Panc1 (cell line): ENCODE measurements around the gene LRRC1. TPM values are rescaled to one million over a fixed set of nuclear protein-coding genes. Genes with fewer than 3 reads are reported as not detected.

ENCODE experiments used
- ATAC-seq: fragments of 200-7000 bp; cut with Tn5 transposase; 2 replicates; pipeline ENCODE4 v1.9.1; 2020; ENCODE audit warnings: mild to moderate bottlenecking, moderate library complexity
- BruUV-seq: library from RNA; stranded (reverse); fragments of 400-500 nt; replicated peaks from 2 replicates; lab custom pipeline; 2021; lab: Mats Ljungman, UMichigan
- CTCF ChIA-PET: fragments of 300-600 bp; sonication (Branson Sonifier 250); formaldehyde crosslinking; loops from one replicate; lab custom pipeline; 2022; ENCODE audit warnings: antibody characterized with exemption; lab: Charles Lee
- POLR2A ChIA-PET: fragments of 300-600 bp; sonication (Branson Sonifier 250); formaldehyde crosslinking; loops from one replicate; lab custom pipeline; 2022; ENCODE audit warnings: antibody characterized with exemption; lab: Charles Lee
- DNase-seq: peaks from one replicate; pipeline ENCODE4 v3.0.0-alpha.2; 2010; ENCODE audit warnings: low read depth, low spot score
- H3K27ac ChIP-seq: 2 replicates; pipeline ENCODE4 v1.5.1; 2011; ENCODE audit warnings: mild to moderate bottlenecking, low read length, inconsistent platforms
- H3K27me3 ChIP-seq: fragments of 200-500 bp; sonication (Bioruptor generic); 2 replicates; pipeline ENCODE4 v1.6.0; 2014; ENCODE audit warnings: low read length, inconsistent platforms; ENCODE audit not compliant: control insufficient read depth, insufficient read depth
- H3K36me3 ChIP-seq: fragments of 200-500 bp; sonication (Bioruptor generic); 2 replicates; pipeline ENCODE4 v1.5.1; 2014; ENCODE audit warnings: inconsistent platforms, mild to moderate bottlenecking, low read length, moderate library complexity; ENCODE audit not compliant: control insufficient read depth, insufficient read depth
- H3K4me1 ChIP-seq: 2 replicates; pipeline ENCODE4 v1.5.1; 2011; ENCODE audit warnings: inconsistent platforms, mild to moderate bottlenecking, low read length, moderate library complexity; ENCODE audit not compliant: control insufficient read depth, insufficient read depth
- H3K4me3 ChIP-seq, 2 experiments: 2 replicates each; pipeline ENCODE4 v1.5.1; 2011 to 2012; ENCODE audit warnings: low read depth in 2 of 2, low read length in 2 of 2, mild to moderate bottlenecking in 2 of 2, inconsistent platforms in 1 of 2, moderate library complexity in 1 of 2
- H3K9me3 ChIP-seq: fragments of 200-500 bp; sonication (Bioruptor generic); 2 replicates; pipeline ENCODE4 v1.5.1; 2014; ENCODE audit warnings: low read depth, mild to moderate bottlenecking, inconsistent platforms, low read length, moderate library complexity; ENCODE audit not compliant: control insufficient read depth, insufficient read depth
- POLR2AphosphoS5 ChIP-seq: IDR thresholded peaks from 2 replicates; pipeline ENCODE4 v1.6.1; 2012; ENCODE audit warnings: mild to moderate bottlenecking, low read depth, low read length, moderate library complexity
- REST ChIP-seq, 2 experiments: IDR thresholded peaks; 2 replicates each; pipeline ENCODE4 v1.6.1; 2011 to 2012; ENCODE audit warnings: low read depth in 2 of 2, control low read depth in 1 of 2, low read length in 1 of 2, mild to moderate bottlenecking in 1 of 2, moderate library complexity in 1 of 2; ENCODE audit not compliant: insufficient read depth in 1 of 2
- SIN3A ChIP-seq: IDR thresholded peaks from 2 replicates; pipeline ENCODE4 v1.6.1; 2012; ENCODE audit warnings: low read depth, mild to moderate bottlenecking, low read length, moderate library complexity, borderline replicate concordance; ENCODE audit not compliant: insufficient read depth
- TCF7L2 ChIP-seq: IDR thresholded peaks from 2 replicates; pipeline ENCODE4 v1.6.1; 2011; ENCODE audit warnings: mild to moderate bottlenecking, low read depth, low read length, inconsistent platforms
- in situ Hi-C: cut with HindIII; loops from 2 replicates; pipeline ENCODE4 v1.10.0; 2016; ENCODE audit warnings: low sequenced_read_pairs, low pct_unique_long_range_greater_than_20kb
- intact Hi-C: fragments of 100-400 bp; cut with micrococcal nuclease; formaldehyde crosslinking; loops from one replicate; pipeline ENCODE4 v1.10.0; 2022; ENCODE audit not compliant: unreplicated experiment
- total RNA-seq: library from RNA; stranded (reverse); gene quantifications from one replicate; pipeline ENCODE4 v1.2.1, GENCODE V29; 2021; ENCODE audit not compliant: unreplicated experiment
- TF ChIP-seq, protein P1 (sequence below): fragments of 450-650 bp; IDR thresholded peaks from 2 replicates; pipeline ENCODE4 v1.5.1; 2017; ENCODE audit warnings: mild to moderate bottlenecking

The LRRC1 gene
- total RNA-seq, 1 experiment from 2014 or later = 13.8 TPM

DNA sequence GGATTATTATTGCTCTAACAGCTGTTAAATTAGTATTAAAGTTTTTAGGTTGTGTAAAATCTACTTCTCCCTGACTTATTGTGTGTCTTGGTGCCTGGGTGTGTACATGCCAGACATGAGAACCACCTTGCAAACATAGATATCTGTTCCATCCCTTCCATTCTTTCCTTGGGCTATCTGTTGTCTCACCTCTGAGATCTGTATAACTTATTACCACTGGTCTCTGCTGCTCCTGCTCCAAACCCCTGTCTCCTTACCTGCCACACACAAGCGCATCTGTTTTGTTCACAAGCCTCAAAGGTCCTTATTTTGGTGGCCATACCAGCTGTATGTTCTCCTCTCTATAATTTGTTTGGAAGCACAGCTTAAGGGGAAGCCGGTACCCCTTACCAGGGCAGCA, 2.5 kb downstream of the LRRC1 start:
- POLR2A ChIA-PET = no interaction called here
- DNase-seq (no peak), ATAC-seq (no peak)
- in situ Hi-C loops = no loop called here
- CTCF ChIA-PET = no interaction called here
- Histone ChIP-seq H3K36me3 (no peaks in the 10 kb centered on the region; the same call in 1 of the 2 replicates), H3K27ac (no peak overlapping the region), H3K9me3 (no peaks in the 10 kb centered on the region), H3K27me3 (no peaks in the 10 kb centered on the region), H3K4me1 (peaks cover 19% of the 10 kb centered on the region), H3K4me3 (no peak overlapping the region)
- TF ChIP-seq POLR2AphosphoS5 (no peak), REST (IDR thresholded peaks at IDR 0.05; ENCODE audit: insufficient read depth in 1 of 2, low read depth in 2 of 2, low read length in 1 of 2) (no peak), TCF7L2 (no peak), SIN3A (no peak)
- TF ChIP-seq, protein P1, sequence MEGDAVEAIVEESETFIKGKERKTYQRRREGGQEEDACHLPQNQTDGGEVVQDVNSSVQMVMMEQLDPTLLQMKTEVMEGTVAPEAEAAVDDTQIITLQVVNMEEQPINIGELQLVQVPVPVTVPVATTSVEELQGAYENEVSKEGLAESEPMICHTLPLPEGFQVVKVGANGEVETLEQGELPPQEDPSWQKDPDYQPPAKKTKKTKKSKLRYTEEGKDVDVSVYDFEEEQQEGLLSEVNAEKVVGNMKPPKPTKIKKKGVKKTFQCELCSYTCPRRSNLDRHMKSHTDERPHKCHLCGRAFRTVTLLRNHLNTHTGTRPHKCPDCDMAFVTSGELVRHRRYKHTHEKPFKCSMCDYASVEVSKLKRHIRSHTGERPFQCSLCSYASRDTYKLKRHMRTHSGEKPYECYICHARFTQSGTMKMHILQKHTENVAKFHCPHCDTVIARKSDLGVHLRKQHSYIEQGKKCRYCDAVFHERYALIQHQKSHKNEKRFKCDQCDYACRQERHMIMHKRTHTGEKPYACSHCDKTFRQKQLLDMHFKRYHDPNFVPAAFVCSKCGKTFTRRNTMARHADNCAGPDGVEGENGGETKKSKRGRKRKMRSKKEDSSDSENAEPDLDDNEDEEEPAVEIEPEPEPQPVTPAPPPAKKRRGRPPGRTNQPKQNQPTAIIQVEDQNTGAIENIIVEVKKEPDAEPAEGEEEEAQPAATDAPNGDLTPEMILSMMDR = no peak
- no TSS peak for BruUV-seq
- intact Hi-C loops = no loop called here

DNA sequence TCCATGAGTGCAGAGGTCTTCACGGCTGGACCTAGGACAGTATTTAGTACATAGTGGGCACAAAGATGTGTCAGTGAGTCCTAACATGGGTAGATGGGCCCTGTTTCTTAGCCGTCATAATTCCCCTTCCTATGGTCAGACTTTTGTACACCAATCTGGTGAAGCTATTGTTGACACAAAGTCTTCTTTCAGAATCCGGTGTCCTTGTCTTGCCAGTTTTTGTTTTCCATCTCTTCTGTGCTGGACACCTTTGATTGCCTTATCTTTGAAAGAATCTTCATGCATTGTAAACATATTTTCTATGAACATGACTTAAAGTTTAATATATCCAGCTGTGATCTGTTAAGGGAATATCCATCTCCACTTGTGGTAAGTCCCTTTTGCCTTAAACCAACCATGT, 4.5 kb downstream of the LRRC1 start:
- no peak for DNase-seq
- H3K4me3 ChIP-seq = no peak overlapping the region
- in situ Hi-C loops (no loop called here), intact Hi-C loops (no loop called here)
- POLR2A ChIA-PET = interaction anchor here (0.6 kb wide), 1 partner anchor 11 kb away, joined by 10 read pairs; no protein-coding TSS in a partner anchor
- H3K27ac ChIP-seq = no peak overlapping the region
- no peaks in the 10 kb centered on the region for H3K9me3 ChIP-seq
- H3K4me1 ChIP-seq = peaks cover 14% of the 10 kb centered on the region
- no peaks in the 10 kb centered on the region for H3K27me3 ChIP-seq
- TF ChIP-seq SIN3A (no peak), REST (IDR thresholded peaks at IDR 0.05; ENCODE audit: insufficient read depth in 1 of 2, low read depth in 2 of 2, low read length in 1 of 2) (no peak), TCF7L2 (no peak), POLR2AphosphoS5 (no peak)
- TF ChIP-seq, protein P1 = no peak
- no peak for ATAC-seq
- H3K36me3 ChIP-seq = no peaks in the 10 kb centered on the region; the same call in 1 of the 2 replicates
- no TSS peak for BruUV-seq
- CTCF ChIA-PET = no interaction called here
